ENCODE data around the gene COL4A4.

Gene COL4A4

GRCh38 chr2:227163998-227164762, at the start of gene COL4A4, which contains the start of gene COL4A3:
Gene COL4A4 (minus strand): TSS chr2:227164205. CDS start chr2:227147483, 16,722 bp downstream.
Gene COL4A3 (plus strand): TSS chr2:227164624. CDS start chr2:227164727, 103 bp downstream.
- H3K4me3 ChIP-seq (ENCODE audit: low read length), result peak within 1 kb of the TSS; percentile 72
- TF ChIP-seq CTCF (conservative IDR thresholded peaks at IDR 0.05; ENCODE audit: low read depth, low read length), result no peak
- no peak for DNase-seq (ENCODE audit: low read depth)

- H3K4me3 ChIP-seq (ENCODE audit: low read length), result no peak overlapping the region
- no peak for TF ChIP-seq CTCF (conservative IDR thresholded peaks at IDR 0.05; ENCODE audit: low read depth, low read length)
- no peak for DNase-seq (ENCODE audit: low read depth)
Observed at GRCh38 chr2:227207573-227207972, 43.6 kb upstream of the COL4A4 start.

- no peak for TF ChIP-seq CTCF (conservative IDR thresholded peaks at IDR 0.05; ENCODE audit: low read depth, low read length)
- DNase-seq (ENCODE audit: low read depth), result no peak
- no peak overlapping the region for H3K4me3 ChIP-seq (ENCODE audit: low read length)
Observed at GRCh38 chr2:227206406-227206805, 42.4 kb upstream of the COL4A4 start.

- DNase-seq (ENCODE audit: low read depth), result no peak
- H3K4me3 ChIP-seq (ENCODE audit: low read length), result no peak overlapping the region
- no peak for TF ChIP-seq CTCF (conservative IDR thresholded peaks at IDR 0.05; ENCODE audit: low read depth, low read length)
Observed at GRCh38 chr2:227205701-227206100, 41.7 kb upstream of the COL4A4 start.

GRCh38 chr2:227204452-227204851, 40.4 kb upstream of the COL4A4 start:
- no peak for TF ChIP-seq CTCF (conservative IDR thresholded peaks at IDR 0.05; ENCODE audit: low read depth, low read length)
- DNase-seq (ENCODE audit: low read depth), result peak; percentile 86
- no peak overlapping the region for H3K4me3 ChIP-seq (ENCODE audit: low read length)

GRCh38 chr2:227201771-227202170, 37.8 kb upstream of the COL4A4 start:
- no peak overlapping the region for H3K4me3 ChIP-seq (ENCODE audit: low read length)
- no peak for DNase-seq (ENCODE audit: low read depth)
- no peak for TF ChIP-seq CTCF (conservative IDR thresholded peaks at IDR 0.05; ENCODE audit: low read depth, low read length)

GRCh38 chr2:227198866-227199265, 34.9 kb upstream of the COL4A4 start:
- no peak for DNase-seq (ENCODE audit: low read depth)
- H3K4me3 ChIP-seq (ENCODE audit: low read length), result no peak overlapping the region
- no peak for TF ChIP-seq CTCF (conservative IDR thresholded peaks at IDR 0.05; ENCODE audit: low read depth, low read length)
